HepG2 (cell line): ENCODE data around the gene DPP3. TPM values are rescaled to one million over a fixed set of nuclear protein-coding genes. Genes with fewer than 3 reads are reported as not detected.

Experiments
- ATAC-seq: fragments of 200-7000 bp; cut with Tn5 transposase; 3 replicates; pipeline ENCODE4 v1.9.1; 2020; ENCODE audit warnings: mild to moderate bottlenecking, moderate library complexity
- BruUV-seq: library from RNA; stranded (reverse); fragments of 400-500 nt; replicated peaks from 2 replicates; lab custom pipeline; 2021; lab: Mats Ljungman, UMichigan
- CTCF ChIA-PET: fragments of 300-600 bp; formaldehyde crosslinking; extraction: SDS; loops from one replicate; lab custom pipeline; 2021; ENCODE audit warnings: low total read pairs, inconsistent platforms, low intra/inter-chr PET ratio; lab: Yijun Ruan, JAX
- POLR2A ChIA-PET: fragments of 350-600 bp; sonication (Branson Sonifier 250); formaldehyde crosslinking; loops from one replicate; lab custom pipeline; 2020; ENCODE audit warnings: antibody characterized with exemption, inconsistent platforms; lab: Yijun Ruan, JAX
- DNase-seq: peaks from one replicate; pipeline ENCODE4 v3.0.0-alpha.2; 2015; ENCODE audit warnings: low spot score
- FAIRE-seq: peaks from 3 replicates; lab custom pipeline; 2011; peaks lifted over from hg19 to GRCh38; lab: Jason Lieb, UNC
- H2AFZ ChIP-seq: one replicate; pipeline ENCODE4 v1.6.1; 2011; ENCODE audit warnings: low read length, inconsistent platforms
- H3K27ac ChIP-seq: fragments of 300-600 bp; 3 replicates; pipeline ENCODE4 v1.8.0; 2011; ENCODE audit warnings: mixed run types, mild to moderate bottlenecking, mixed read lengths, low read length, inconsistent platforms; ENCODE audit not compliant: insufficient read depth; ENCODE audit errors: extremely low read length
- H3K27me3 ChIP-seq, 2 experiments: fragments of 200-600 bp in 1 of 2; 2 replicates in 1 of 2; 3 replicates in 1 of 2; pipeline versions ENCODE4 v1.6.0 to v1.8.0; 2011; ENCODE audit warnings: low read length in 2 of 2, mild to moderate bottlenecking in 2 of 2, moderate library complexity in 2 of 2, inconsistent platforms in 1 of 2; ENCODE audit not compliant: insufficient read depth in 2 of 2, control insufficient read depth in 1 of 2
- H3K36me3 ChIP-seq, 2 experiments: fragments of 200-600 bp in 1 of 2; replicated peaks in 1 of 2; 2 replicates in 1 of 2; 3 replicates in 1 of 2; pipeline versions ENCODE4 v1.5.1 to v1.8.0; 2011; ENCODE audit warnings: low read length in 2 of 2, inconsistent platforms in 1 of 2; ENCODE audit not compliant: insufficient read depth in 2 of 2, control insufficient read depth in 1 of 2
- H3K4me1 ChIP-seq: 2 replicates; pipeline ENCODE4 v1.5.1; 2012; ENCODE audit warnings: low read length, inconsistent platforms; ENCODE audit not compliant: insufficient read depth
- H3K4me2 ChIP-seq: 2 replicates; pipeline ENCODE4 v1.6.0; 2011; ENCODE audit warnings: low read depth, low read length, inconsistent platforms
- H3K4me3 ChIP-seq, 3 experiments: fragments of 200-600 bp in 1 of 3; sonication (generic), shearing (Covaris generic) in 1 of 3; replicated peaks in 1 of 3; 2 replicates each; pipeline ENCODE4 v1.5.1; 2011 to 2016; ENCODE audit warnings: low read length in 3 of 3, inconsistent platforms in 2 of 3, low read depth in 2 of 3, mild to moderate bottlenecking in 2 of 3, control low read depth in 1 of 3, mixed read lengths in 1 of 3; ENCODE audit not compliant: insufficient read depth in 1 of 3
- H3K79me2 ChIP-seq: one replicate; pipeline ENCODE4 v1.6.1; 2011; ENCODE audit warnings: low read length, inconsistent platforms; ENCODE audit not compliant: insufficient read depth
- H3K9ac ChIP-seq: 2 replicates; pipeline ENCODE4 v1.6.0; 2011; ENCODE audit warnings: mild to moderate bottlenecking, low read depth, low read length, inconsistent platforms; ENCODE audit not compliant: insufficient read depth
- H3K9me3 ChIP-seq: 2 replicates; pipeline ENCODE4 v1.5.1; 2012; ENCODE audit warnings: mild to moderate bottlenecking, low read length
- H4K20me1 ChIP-seq: 2 replicates; pipeline ENCODE4 v1.6.0; 2011; ENCODE audit warnings: inconsistent platforms, mild to moderate bottlenecking, low read length, moderate library complexity; ENCODE audit not compliant: insufficient read depth
- ARID2 ChIP-seq: sonication (generic); formaldehyde crosslinking; IDR thresholded peaks from 2 replicates; pipeline ENCODE4 v1.8.1; 2022; ENCODE audit warnings: mild to moderate bottlenecking, missing genetic modification reagents, borderline replicate concordance
- ARNT ChIP-seq: fragments of 450-650 bp; IDR thresholded peaks from 2 replicates; pipeline ENCODE4 v1.6.1; 2017
- FUBP1 ChIP-seq: sonication (generic); formaldehyde crosslinking; IDR thresholded peaks from 2 replicates; pipeline ENCODE4 v1.5.1; 2020; ENCODE audit warnings: missing genetic modification reagents, mild to moderate bottlenecking, borderline replicate concordance
- HINFP ChIP-seq: sonication (generic); formaldehyde crosslinking; IDR thresholded peaks from 2 replicates; pipeline ENCODE4 v1.4.0; 2020; ENCODE audit warnings: low read depth, mild to moderate bottlenecking, missing genetic modification reagents
- KDM5A ChIP-seq: fragments of 200-600 bp; sonication (generic); IDR thresholded peaks from 2 replicates; pipeline ENCODE4 v1.7.0; 2018; ENCODE audit warnings: antibody characterized with exemption, mild to moderate bottlenecking, low read length, borderline replicate concordance
- MED1 ChIP-seq: sonication (generic); formaldehyde crosslinking; IDR thresholded peaks from 2 replicates; pipeline ENCODE4 v1.4.0; 2020; ENCODE audit warnings: missing genetic modification reagents
- PCBP1 ChIP-seq: fragments of 200-400 bp; formaldehyde crosslinking; IDR thresholded peaks from 2 replicates; pipeline ENCODE4 v1.6.1; 2017; ENCODE audit warnings: mild to moderate bottlenecking, low read depth, low read length, borderline replicate concordance
- PHF20 ChIP-seq: sonication (generic); formaldehyde crosslinking; IDR thresholded peaks from 2 replicates; pipeline ENCODE4 v1.5.0; 2020; ENCODE audit warnings: mild to moderate bottlenecking, missing genetic modification reagents
- RXRB ChIP-seq: IDR thresholded peaks from 2 replicates; pipeline ENCODE4 v1.6.1; 2016; ENCODE audit warnings: borderline replicate concordance, missing genetic modification reagents, missing compliant biosample characterization
- ZNF414 ChIP-seq: sonication (generic); formaldehyde crosslinking; IDR thresholded peaks from 2 replicates; pipeline ENCODE4 v1.5.0; 2020; ENCODE audit warnings: missing genetic modification reagents
- ZNF607 ChIP-seq: sonication (generic); formaldehyde crosslinking; IDR thresholded peaks from 2 replicates; pipeline ENCODE4 v1.5.1; 2020; ENCODE audit warnings: missing genetic modification reagents, mild to moderate bottlenecking, borderline replicate concordance
- ZNF709 ChIP-seq: sonication (generic); formaldehyde crosslinking; IDR thresholded peaks from 2 replicates; pipeline ENCODE4 v1.5.0; 2020; ENCODE audit warnings: mild to moderate bottlenecking, missing genetic modification reagents
- ZNF780A ChIP-seq: sonication (generic); formaldehyde crosslinking; IDR thresholded peaks from 2 replicates; pipeline ENCODE4 v1.8.0; 2022; ENCODE audit warnings: mild to moderate bottlenecking, missing genetic modification reagents, moderate library complexity
- WGBS: methylation state at CpG from one replicate; pipeline ENCODE4 v1.1.6; 2017; ENCODE audit warnings: low lambda C conversion rate; 5-methylcytosine and 5-hydroxymethylcytosine counted together
- in situ Hi-C: cut with HindIII; loops from 2 replicates; pipeline ENCODE4 v1.10.0; 2017; ENCODE audit warnings: low pct_unique_long_range_greater_than_20kb; ENCODE audit not compliant: extremely low pct_ligation_motif_present
- intact Hi-C: fragments of 100-400 bp; cut with micrococcal nuclease; formaldehyde crosslinking; loops from one replicate; pipeline ENCODE4 v1.10.0; 2022; ENCODE audit not compliant: unreplicated experiment
- polyA plus RNA-seq, 8 experiments: library from polyadenylated mRNA; depleted of rRNA in 3 of 8; stranded (reverse) in 7 of 8; unstranded in 1 of 8; fragments of >200 nt; fragmentation: Illumina TruSeq in 4 of 8; extraction: Trizol in 4 of 8; gene quantifications; 2 replicates each; pipeline versions ENCODE4 v1.2.1 to v1.2.3, GENCODE V29; 2011 to 2016; ENCODE audit warnings: low read depth in 4 of 8, missing spikeins in 1 of 8, mixed read lengths in 1 of 8; ENCODE audit not compliant: insufficient read depth in 1 of 8
- total RNA-seq, 5 experiments: library from RNA; depleted of rRNA; stranded (reverse); fragments of >200 nt; fragmentation: Illumina TruSeq; extraction: Trizol; gene quantifications; 2 replicates each; pipeline ENCODE4 v1.2.3, GENCODE V29; 2016; ENCODE audit warnings: low read depth in 1 of 5
- TF ChIP-seq, protein P1 (sequence below): IDR thresholded peaks from 2 replicates; pipeline ENCODE4 v1.6.1; 2016; ENCODE audit warnings: missing compliant biosample characterization, missing genetic modification reagents, borderline replicate concordance
- TF ChIP-seq, protein P2 (sequence below): sonication (generic); formaldehyde crosslinking; IDR thresholded peaks from 2 replicates; pipeline ENCODE4 v1.4.0; 2020; ENCODE audit warnings: missing genetic modification reagents, borderline replicate concordance

The DPP3 gene
- total and polyA plus RNA-seq, 2 of the 13 experiments (the other 11 are each of a cell fraction or from before 2014, with no cell fraction given) = 38.4 to 59.8 TPM

DNA sequence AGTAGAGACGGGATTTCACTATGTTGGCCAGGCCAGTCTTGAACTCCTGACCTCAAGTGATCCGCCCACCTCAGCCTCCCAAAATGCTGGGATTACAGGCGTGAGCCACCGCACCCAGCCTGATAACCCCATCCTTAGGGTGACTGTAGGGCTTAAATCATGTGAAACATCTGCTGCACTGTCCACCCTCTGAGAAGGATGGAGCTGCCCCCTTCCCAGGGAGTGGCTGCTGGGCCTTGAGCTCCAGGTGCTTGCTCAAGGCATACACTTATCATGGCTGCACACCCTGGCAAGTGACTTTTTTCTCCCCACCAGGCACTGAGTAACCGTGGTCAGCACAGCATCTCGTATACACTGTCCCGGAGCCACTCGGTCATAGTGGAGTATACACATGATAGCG lies 8.2 kb upstream of the DPP3 start (continued):
- TF ChIP-seq HINFP = no peak
- no peak for TF ChIP-seq ZNF414 (CRISPR knock-in tag)
- no peak for TF ChIP-seq PHF20
- no peak for TF ChIP-seq RXRB (CRISPR knock-in tag)
- no peak for TF ChIP-seq ARID2 (CRISPR knock-in tag)
- TF ChIP-seq, protein P1, sequence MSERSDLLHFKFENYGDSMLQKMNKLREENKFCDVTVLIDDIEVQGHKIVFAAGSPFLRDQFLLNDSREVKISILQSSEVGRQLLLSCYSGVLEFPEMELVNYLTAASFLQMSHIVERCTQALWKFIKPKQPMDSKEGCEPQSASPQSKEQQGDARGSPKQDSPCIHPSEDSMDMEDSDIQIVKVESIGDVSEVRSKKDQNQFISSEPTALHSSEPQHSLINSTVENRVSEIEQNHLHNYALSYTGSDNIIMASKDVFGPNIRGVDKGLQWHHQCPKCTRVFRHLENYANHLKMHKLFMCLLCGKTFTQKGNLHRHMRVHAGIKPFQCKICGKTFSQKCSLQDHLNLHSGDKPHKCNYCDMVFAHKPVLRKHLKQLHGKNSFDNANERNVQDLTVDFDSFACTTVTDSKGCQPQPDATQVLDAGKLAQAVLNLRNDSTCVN (CRISPR knock-in tag) = no peak

DNA sequence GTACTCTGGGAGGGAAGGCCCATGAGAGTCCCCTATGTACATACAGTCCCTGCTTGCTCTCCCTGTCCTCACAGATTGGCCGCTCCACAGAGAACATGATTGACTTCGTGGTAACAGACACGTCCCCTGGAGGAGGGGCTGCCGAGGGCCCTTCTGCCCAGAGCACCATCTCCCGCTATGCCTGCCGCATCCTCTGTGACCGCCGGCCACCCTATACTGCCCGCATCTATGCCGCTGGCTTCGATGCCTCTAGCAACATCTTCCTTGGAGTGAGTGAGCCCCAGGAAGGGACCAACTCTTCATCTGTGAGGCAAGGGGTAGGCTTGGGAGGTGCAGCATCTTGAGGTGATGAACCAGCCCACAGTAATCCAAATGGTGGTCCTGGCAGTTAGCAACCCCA lies 7.1 kb upstream of the DPP3 start:
- CTCF ChIA-PET = no interaction called here
- Histone ChIP-seq H3K27me3 (no peaks in the 10 kb centered on the region), H3K4me3 (no peak overlapping the region), H3K79me2 (no peaks in the 10 kb centered on the region), H3K27ac (no peak overlapping the region), H3K4me2 (no peak overlapping the region), H3K9me3 (no peaks in the 10 kb centered on the region), H2AFZ (no peak overlapping the region), H3K9ac (no peak overlapping the region), H3K4me1 (peaks cover 3% of the 10 kb centered on the region), H4K20me1 (no peaks in the 10 kb centered on the region; the same call in 1 of the 2 replicates), H3K36me3 (peaks cover 0 to 2% of the 10 kb centered on the region in 2 experiments; a peak in 3 of 5 replicates)
- POLR2A ChIA-PET = no interaction called here
- intact Hi-C loops (no loop called here), in situ Hi-C loops (no loop called here)
- no TSS peak for BruUV-seq
- WGBS = 93% methylated on average over 10 of the region's 11 CpGs
- ATAC-seq (no peak), FAIRE-seq (no peak), DNase-seq (no peak)
- TF ChIP-seq FUBP1 (CRISPR knock-in tag) (no peak), KDM5A (no peak), ZNF607 (CRISPR knock-in tag) (no peak), PCBP1 (no peak), MED1 (CRISPR knock-in tag) (no peak), ARNT (no peak), ZNF780A (CRISPR knock-in tag) (no peak), ZNF709 (no peak)
- TF ChIP-seq, protein P2, sequence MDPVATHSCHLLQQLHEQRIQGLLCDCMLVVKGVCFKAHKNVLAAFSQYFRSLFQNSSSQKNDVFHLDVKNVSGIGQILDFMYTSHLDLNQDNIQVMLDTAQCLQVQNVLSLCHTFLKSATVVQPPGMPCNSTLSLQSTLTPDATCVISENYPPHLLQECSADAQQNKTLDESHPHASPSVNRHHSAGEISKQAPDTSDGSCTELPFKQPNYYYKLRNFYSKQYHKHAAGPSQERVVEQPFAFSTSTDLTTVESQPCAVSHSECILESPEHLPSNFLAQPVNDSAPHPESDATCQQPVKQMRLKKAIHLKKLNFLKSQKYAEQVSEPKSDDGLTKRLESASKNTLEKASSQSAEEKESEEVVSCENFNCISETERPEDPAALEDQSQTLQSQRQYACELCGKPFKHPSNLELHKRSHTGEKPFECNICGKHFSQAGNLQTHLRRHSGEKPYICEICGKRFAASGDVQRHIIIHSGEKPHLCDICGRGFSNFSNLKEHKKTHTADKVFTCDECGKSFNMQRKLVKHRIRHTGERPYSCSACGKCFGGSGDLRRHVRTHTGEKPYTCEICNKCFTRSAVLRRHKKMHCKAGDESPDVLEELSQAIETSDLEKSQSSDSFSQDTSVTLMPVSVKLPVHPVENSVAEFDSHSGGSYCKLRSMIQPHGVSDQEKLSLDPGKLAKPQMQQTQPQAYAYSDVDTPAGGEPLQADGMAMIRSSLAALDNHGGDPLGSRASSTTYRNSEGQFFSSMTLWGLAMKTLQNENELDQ (CRISPR knock-in tag) = no peak
